Memory B cell (primary cell): ENCODE measurements around the gene ADCY2.

Source experiments
- ATAC-seq: fragments of 150-1000 bp; cut with Tn5 transposase; 2 replicates; pipeline ENCODE4 v1.10.0; 2021; ENCODE audit warnings: low read depth, mild to moderate bottlenecking, moderate library complexity
- DNase-seq, 2 donors: peaks; one replicate each; pipeline ENCODE4 v3.0.0; 2022; ENCODE audit warnings: low spot score in 2 of 2
- H3K27ac Mint-ChIP-seq: one replicate; pipeline ENCODE4 v1.8.0; 2022; ENCODE audit warnings: mild to moderate bottlenecking, moderate library complexity, mixed read lengths
- H3K27me3 Mint-ChIP-seq: one replicate; pipeline ENCODE4 v1.8.0; 2022; ENCODE audit warnings: mixed read lengths
- H3K36me3 Mint-ChIP-seq: one replicate; pipeline ENCODE4 v1.8.0; 2022; ENCODE audit warnings: mild to moderate bottlenecking, mixed read lengths
- H3K4me1 Mint-ChIP-seq: one replicate; pipeline ENCODE4 v1.8.0; 2022; ENCODE audit warnings: mixed read lengths
- H3K4me3 Mint-ChIP-seq: one replicate; pipeline ENCODE4 v1.8.0; 2022; ENCODE audit warnings: mild to moderate bottlenecking, moderate library complexity, mixed read lengths
- H3K9me3 Mint-ChIP-seq: one replicate; pipeline ENCODE4 v1.8.0; 2022; ENCODE audit warnings: mixed read lengths

Gene ADCY2

DNA sequence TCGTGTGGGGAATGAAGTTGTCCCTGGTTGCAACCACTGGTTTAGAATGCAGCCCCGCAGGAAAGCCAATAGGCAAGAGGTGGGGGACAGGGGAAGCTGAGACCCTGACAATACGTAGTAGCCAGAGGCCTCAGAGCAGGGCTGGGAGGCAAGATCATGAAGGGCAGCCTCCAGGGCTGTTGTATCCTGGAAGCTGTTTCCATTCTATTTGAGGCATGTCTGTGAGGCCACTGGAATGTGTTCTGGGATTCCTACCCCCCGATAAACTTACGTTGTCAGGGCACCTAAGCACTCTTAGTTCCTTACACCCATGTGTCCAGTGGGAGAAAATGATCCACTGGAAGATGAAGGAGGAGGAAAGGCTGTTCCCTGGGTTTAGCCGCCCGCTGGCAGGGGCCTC lies 277.7 kb downstream of the ADCY2 start:
- Mint-ChIP-seq H3K36me3 (no peaks in the 10 kb centered on the region), H3K27ac (no peak overlapping the region), H3K4me3 (no peak overlapping the region), H3K27me3 (no peaks in the 10 kb centered on the region), H3K9me3 (peaks cover 2% of the 10 kb centered on the region), H3K4me1 (no peaks in the 10 kb centered on the region)
- no peak for DNase-seq
- no peak for ATAC-seq

DNA sequence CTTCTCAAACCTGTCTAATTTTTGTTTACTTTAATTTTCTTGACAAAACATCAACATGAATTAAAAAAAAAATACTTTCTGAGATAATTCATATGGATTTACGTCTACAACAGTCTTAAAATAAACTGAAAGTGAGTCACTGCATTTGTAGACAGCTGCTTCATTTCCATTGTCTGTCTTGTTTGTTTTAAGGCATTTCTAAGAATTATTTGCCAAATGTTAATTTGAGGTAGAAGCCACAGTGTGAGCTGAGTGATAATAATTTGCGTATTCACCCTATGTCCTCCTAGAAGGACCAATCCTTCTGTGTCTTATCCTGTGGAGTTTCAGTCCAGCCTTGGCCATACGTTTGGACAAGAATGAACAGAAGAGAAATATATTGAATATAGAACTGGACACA lies 280.5 kb downstream of the ADCY2 start:
- DNase-seq (no peak), ATAC-seq (no peak)
- H3K36me3 Mint-ChIP-seq: no peaks in the 10 kb centered on the region
- H3K27ac Mint-ChIP-seq: no peak overlapping the region
- H3K4me1 Mint-ChIP-seq: no peaks in the 10 kb centered on the region
- no peak overlapping the region for H3K4me3 Mint-ChIP-seq
- no peaks in the 10 kb centered on the region for H3K9me3 Mint-ChIP-seq
- H3K27me3 Mint-ChIP-seq: no peaks in the 10 kb centered on the region

DNA sequence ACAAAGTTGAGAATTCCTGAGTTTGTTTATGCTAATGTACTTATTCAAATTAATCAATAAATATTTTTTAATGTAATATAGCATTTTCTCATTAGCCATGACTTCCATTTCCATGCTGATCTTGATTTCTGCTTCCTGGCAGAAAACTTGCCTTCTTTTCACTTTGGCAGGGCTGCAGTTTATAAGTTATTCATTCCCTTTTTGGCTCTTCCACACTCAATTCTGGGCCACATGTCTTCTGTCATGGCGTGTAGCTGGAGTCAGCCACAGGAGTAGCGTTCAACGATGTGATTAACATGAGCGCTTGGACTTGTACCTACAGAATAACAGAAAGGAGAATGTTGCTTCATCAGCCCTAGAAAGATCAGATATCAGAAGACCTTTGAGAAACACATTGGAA lies 282.1 kb downstream of the ADCY2 start:
- Mint-ChIP-seq H3K27me3 (no peaks in the 10 kb centered on the region), H3K27ac (no peak overlapping the region), H3K36me3 (no peaks in the 10 kb centered on the region), H3K9me3 (no peaks in the 10 kb centered on the region), H3K4me1 (no peaks in the 10 kb centered on the region), H3K4me3 (no peak overlapping the region)
- ATAC-seq: no peak
- no peak for DNase-seq

DNA sequence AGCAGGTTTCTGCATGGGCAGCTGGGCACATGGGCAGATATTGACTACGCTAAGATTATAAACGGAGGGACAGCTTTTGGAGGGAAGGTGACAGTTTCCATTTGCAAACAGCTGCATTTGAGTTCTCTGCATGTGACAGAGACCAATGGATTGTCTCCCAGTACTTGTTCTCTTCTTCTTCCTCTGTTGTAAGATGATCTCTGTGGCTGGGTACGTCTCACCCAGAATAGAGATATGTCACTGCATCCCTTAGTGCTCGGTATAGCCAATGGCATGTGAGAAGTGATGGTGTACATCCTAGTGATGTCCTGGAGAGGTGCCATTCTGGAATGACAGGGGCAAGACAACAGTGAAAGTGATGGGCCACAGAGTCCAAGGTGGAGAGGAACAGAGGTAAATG lies 283.7 kb downstream of the ADCY2 start:
- Mint-ChIP-seq H3K27ac (no peak overlapping the region), H3K4me1 (no peaks in the 10 kb centered on the region), H3K36me3 (no peaks in the 10 kb centered on the region), H3K9me3 (no peaks in the 10 kb centered on the region), H3K27me3 (no peaks in the 10 kb centered on the region), H3K4me3 (no peak overlapping the region)
- no peak for ATAC-seq
- no peak for DNase-seq

DNA sequence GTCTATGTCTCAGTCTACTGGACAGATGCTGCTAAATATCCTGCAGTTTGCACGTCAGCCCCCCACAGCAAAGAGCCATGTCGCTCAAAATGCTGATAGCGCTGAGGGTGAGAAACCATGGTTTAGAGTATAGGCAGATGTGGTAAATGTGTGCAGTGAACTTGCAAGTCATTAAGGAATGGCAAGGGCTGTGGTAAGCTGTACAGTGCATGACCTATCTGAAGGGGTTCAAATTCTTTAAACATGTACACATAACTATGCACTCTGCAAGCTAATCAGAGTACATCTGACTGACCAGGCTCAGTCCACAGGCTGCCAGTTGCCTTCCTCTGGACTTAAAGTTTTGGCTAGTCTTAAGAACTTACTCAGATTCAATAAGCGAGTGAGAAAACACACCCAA lies 284.3 kb downstream of the ADCY2 start:
- H3K27ac Mint-ChIP-seq: no peak overlapping the region
- H3K4me1 Mint-ChIP-seq: no peaks in the 10 kb centered on the region
- H3K36me3 Mint-ChIP-seq: no peaks in the 10 kb centered on the region
- no peaks in the 10 kb centered on the region for H3K27me3 Mint-ChIP-seq
- DNase-seq (no peak), ATAC-seq (no peak)
- H3K9me3 Mint-ChIP-seq: no peaks in the 10 kb centered on the region
- no peak overlapping the region for H3K4me3 Mint-ChIP-seq

DNA sequence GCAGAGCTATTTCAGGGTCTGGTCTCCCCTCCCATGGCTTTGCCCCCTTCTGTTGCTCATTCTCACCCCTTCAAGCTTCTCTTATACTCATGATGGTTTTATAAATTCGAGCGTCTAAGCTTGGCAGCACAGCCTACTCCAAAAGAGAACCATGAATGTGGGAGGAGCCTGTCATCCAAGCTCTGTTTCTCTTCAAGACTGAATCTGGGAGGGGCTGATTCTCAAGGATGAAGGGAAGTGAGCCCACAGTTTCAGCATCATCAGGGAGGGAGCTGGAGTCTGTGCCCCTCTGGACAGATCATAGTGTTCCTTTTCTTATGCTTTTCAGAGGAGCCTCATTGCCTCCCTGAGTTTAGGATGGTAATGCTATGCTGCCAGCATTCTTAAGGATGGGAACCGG lies 286.4 kb downstream of the ADCY2 start:
- H3K27ac Mint-ChIP-seq: no peak overlapping the region
- no peaks in the 10 kb centered on the region for H3K9me3 Mint-ChIP-seq
- H3K4me3 Mint-ChIP-seq: no peak overlapping the region
- no peak for ATAC-seq
- no peaks in the 10 kb centered on the region for H3K27me3 Mint-ChIP-seq
- no peak for DNase-seq
- H3K4me1 Mint-ChIP-seq: no peaks in the 10 kb centered on the region
- H3K36me3 Mint-ChIP-seq: no peaks in the 10 kb centered on the region

DNA sequence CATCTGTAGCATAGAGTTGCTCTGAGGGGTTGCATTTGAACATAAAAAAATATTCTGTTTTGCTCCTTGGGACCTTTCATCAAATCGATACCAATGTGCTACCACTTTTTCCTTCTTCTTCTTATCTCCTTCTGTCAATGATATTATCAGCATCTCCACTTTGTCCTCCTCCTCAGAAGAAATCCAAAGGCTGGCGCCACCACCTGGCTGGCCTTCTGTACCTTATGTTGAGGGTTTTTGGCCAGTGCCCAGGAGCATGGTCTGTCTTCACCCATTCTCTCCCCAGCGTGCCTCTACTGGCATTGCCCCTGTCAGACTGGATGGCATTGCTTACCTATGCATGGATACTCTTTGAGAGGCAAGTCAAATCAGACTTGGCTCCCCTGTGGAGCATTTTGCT lies 287.8 kb downstream of the ADCY2 start:
- Mint-ChIP-seq H3K4me1 (no peaks in the 10 kb centered on the region), H3K4me3 (no peak overlapping the region), H3K27me3 (no peaks in the 10 kb centered on the region), H3K9me3 (no peaks in the 10 kb centered on the region), H3K36me3 (no peaks in the 10 kb centered on the region), H3K27ac (no peak overlapping the region)
- DNase-seq (no peak), ATAC-seq (no peak)

DNA sequence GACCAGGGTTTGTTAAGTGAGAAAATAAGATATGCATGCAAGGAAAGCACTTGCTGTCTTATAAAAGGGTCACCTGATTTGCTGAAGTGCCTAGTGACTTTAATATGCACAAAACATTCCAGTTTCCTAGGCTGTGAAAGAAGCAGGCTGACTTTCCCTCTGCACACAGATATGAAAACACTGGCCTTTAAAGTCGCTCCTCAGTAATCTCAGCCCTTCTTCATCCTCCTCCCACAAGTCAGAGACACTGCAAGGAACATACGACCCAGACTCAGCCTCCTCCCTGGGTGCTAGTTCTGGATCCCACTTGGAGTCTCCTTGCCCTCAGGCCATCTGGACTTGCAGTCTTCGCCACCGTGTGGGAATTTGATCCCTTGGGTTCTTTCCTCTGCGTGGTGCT lies 288.9 kb downstream of the ADCY2 start:
- H3K4me1 Mint-ChIP-seq: no peaks in the 10 kb centered on the region
- no peaks in the 10 kb centered on the region for H3K36me3 Mint-ChIP-seq
- no peaks in the 10 kb centered on the region for H3K9me3 Mint-ChIP-seq
- H3K4me3 Mint-ChIP-seq: no peak overlapping the region
- no peak overlapping the region for H3K27ac Mint-ChIP-seq
- DNase-seq: no peak
- no peaks in the 10 kb centered on the region for H3K27me3 Mint-ChIP-seq
- no peak for ATAC-seq

DNA sequence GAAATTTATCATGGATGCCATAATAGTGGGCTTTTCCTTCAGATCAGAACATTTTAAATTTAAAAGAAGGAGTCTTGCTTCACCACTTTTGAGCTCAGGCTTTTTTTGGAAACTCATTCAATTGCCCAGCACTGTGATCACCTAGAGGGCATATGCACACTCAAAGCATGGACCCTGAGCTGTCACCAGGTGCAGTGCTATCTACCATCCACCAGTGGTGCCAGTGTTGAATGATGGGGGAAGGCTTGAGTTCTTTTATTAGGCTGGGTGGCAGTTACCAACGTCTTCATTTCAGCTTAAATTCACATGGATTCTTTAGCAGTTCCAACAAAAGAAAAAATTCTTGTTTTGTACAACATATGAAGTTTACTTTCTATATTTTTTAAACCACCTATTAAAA lies 290.9 kb downstream of the ADCY2 start:
- ATAC-seq (no peak), DNase-seq (no peak)
- H3K36me3 Mint-ChIP-seq: no peaks in the 10 kb centered on the region
- no peaks in the 10 kb centered on the region for H3K4me1 Mint-ChIP-seq
- no peaks in the 10 kb centered on the region for H3K27me3 Mint-ChIP-seq
- H3K9me3 Mint-ChIP-seq: no peaks in the 10 kb centered on the region
- no peak overlapping the region for H3K4me3 Mint-ChIP-seq
- H3K27ac Mint-ChIP-seq: no peak overlapping the region

DNA sequence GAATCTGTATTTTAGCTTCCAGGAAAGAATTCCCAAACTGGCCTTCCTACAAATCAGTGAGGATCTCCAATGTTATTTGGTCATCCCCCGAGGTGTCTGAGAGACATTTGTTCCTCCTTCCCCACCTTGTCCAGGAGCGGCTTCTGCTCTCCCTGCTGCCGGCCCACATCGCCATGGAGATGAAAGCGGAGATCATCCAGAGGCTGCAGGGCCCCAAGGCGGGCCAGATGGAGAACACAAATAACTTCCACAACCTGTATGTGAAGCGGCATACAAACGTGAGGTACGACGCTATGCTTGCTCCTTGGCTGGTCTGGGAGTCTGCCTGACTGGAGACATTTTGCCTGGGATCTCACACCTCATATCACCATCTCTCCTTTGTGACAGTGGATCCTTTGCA lies 294.6 kb downstream of the ADCY2 start:
- no peaks in the 10 kb centered on the region for H3K4me1 Mint-ChIP-seq
- H3K27me3 Mint-ChIP-seq: no peaks in the 10 kb centered on the region
- H3K9me3 Mint-ChIP-seq: no peaks in the 10 kb centered on the region
- no peak for DNase-seq
- no peaks in the 10 kb centered on the region for H3K36me3 Mint-ChIP-seq
- H3K4me3 Mint-ChIP-seq: no peak overlapping the region
- H3K27ac Mint-ChIP-seq: no peak overlapping the region
- no peak for ATAC-seq

DNA sequence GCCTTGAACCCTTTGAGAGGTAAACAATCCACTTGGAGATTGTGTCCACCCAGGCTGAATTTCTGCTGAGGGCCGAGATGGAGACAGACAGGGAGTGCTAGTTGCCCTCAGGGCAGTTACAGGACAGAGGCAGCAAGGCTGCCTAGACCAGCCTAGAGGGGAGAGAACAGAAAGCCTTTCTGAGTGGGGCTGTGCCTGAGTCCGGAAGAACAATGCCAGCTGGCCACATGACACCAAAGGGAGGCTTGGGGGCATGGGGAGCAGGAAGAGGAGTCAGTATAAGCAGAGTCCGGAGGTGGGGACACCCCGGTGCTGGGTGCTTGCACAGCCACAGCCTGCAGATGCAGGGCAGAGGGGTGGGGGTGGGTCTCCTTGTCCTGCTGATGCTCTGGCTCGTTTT lies 309.3 kb downstream of the ADCY2 start:
- ATAC-seq: no peak
- no peak overlapping the region for H3K27ac Mint-ChIP-seq
- no peak for DNase-seq
- H3K36me3 Mint-ChIP-seq: no peaks in the 10 kb centered on the region
- no peaks in the 10 kb centered on the region for H3K9me3 Mint-ChIP-seq
- H3K27me3 Mint-ChIP-seq: no peaks in the 10 kb centered on the region
- no peaks in the 10 kb centered on the region for H3K4me1 Mint-ChIP-seq
- H3K4me3 Mint-ChIP-seq: no peak overlapping the region

DNA sequence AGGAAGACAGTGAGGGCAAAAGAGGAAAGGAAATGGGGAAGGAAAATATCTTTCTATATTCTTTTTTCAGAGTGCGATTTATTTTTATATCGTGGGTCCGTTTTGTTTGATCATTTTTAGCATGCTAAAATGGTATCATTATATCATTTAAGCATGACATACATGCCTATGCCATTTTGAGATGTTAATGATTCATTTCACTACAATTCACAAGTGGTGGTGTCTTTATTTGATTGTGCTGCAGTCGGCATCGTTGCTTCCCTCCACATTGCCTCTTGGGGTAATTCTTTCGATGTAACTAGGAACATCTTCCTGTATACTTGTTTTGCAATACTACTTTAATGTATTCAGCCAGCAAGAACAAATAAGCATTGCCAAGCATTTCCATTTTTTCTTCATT lies 309.8 kb downstream of the ADCY2 start:
- Mint-ChIP-seq H3K4me1 (no peaks in the 10 kb centered on the region), H3K27me3 (no peaks in the 10 kb centered on the region), H3K9me3 (no peaks in the 10 kb centered on the region), H3K36me3 (no peaks in the 10 kb centered on the region), H3K27ac (no peak overlapping the region), H3K4me3 (no peak overlapping the region)
- DNase-seq: no peak
- no peak for ATAC-seq

DNA sequence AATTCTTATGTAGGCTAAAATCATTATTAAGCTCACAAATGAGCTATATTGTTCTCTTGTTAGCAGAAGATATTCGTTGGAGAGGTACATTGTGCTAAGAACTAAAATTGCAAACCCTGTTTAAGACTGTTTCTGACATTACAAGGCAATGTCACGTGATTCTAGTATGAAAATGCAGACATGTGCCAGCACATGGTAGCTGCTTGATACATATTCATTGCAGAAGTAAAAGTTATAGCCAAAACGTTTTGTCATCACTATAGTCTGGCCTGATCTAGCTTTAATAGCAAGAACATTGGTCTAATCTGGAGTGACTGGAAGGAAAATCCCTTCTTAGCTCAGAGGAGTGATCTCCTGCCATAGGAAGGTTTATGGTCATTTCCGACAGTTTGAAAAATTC lies 310.3 kb downstream of the ADCY2 start:
- ATAC-seq: no peak
- H3K4me1 Mint-ChIP-seq: no peaks in the 10 kb centered on the region

DNA sequence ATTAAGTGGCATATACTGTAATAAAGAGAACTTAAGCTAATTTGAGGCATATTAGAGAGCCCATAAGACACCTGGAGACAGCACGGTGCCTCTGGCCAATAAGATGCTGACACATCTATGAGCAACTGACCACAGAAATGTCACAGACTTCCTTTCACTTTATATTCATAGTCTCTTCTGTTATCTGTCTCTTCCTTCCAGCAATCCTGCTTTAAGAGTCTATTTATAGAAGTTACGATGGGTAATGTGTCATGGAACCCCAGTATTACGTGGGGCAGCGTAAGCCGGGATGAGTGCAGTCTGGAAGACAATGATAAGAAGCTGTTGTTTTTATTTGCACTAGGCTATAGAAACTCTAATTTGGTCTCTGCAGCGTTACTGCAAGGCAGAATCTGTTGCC lies 318.2 kb downstream of the ADCY2 start:
- no peak overlapping the region for H3K4me3 Mint-ChIP-seq
- H3K36me3 Mint-ChIP-seq: no peaks in the 10 kb centered on the region
- H3K27ac Mint-ChIP-seq: no peak overlapping the region
- H3K27me3 Mint-ChIP-seq: no peaks in the 10 kb centered on the region
- no peak for DNase-seq
- ATAC-seq: no peak
- H3K4me1 Mint-ChIP-seq: no peaks in the 10 kb centered on the region
- no peaks in the 10 kb centered on the region for H3K9me3 Mint-ChIP-seq

More for the DNA sequence above, 310.3 kb downstream of the ADCY2 start:
- Mint-ChIP-seq H3K27me3 (no peaks in the 10 kb centered on the region), H3K36me3 (no peaks in the 10 kb centered on the region), H3K4me3 (no peak overlapping the region), H3K27ac (no peak overlapping the region), H3K9me3 (no peaks in the 10 kb centered on the region)
- DNase-seq: no peak

DNA sequence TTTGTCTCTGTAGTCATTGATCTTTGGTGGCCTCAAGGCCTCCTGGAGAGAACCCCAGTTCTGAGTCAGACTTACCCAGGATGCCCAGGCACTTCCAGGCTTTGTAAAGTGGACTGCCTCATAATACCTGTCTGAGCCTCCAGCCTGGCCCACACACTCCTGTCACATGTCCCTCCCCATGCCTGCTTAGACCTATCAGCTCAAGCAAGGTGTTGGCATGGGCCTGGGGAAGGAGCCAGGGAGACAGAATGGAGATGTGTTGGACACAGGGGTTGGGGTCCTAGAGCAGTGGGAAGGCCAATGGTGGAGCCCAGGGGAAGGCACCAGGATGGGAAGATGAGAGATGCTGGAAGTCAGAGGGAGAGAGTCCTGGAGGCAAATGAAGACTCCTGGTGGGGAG lies 318.8 kb downstream of the ADCY2 start:
- Mint-ChIP-seq H3K36me3 (no peaks in the 10 kb centered on the region), H3K27ac (no peak overlapping the region), H3K27me3 (no peaks in the 10 kb centered on the region), H3K9me3 (no peaks in the 10 kb centered on the region), H3K4me1 (no peaks in the 10 kb centered on the region), H3K4me3 (no peak overlapping the region)
- ATAC-seq (no peak), DNase-seq (no peak)

DNA sequence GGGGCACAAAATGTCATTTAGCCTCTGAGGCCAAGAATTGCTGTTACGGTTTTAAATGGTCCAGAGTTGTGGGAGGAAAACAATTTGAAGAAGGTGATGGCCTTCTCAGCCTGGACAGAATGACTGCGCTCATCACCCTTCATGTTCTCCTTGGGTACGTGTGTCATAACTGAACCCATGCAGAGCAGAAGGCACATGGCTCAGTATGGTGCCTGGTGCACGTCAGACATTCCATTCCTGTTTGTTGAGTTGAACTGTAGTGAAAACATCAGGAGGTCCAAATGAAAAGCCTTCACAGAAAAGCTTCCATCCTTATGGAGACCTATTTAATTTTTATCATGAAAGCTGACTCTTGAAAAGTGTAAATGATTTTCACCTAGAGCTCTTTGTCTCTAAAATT lies 321.8 kb downstream of the ADCY2 start:
- Mint-ChIP-seq H3K27me3 (no peaks in the 10 kb centered on the region), H3K4me1 (no peaks in the 10 kb centered on the region), H3K27ac (no peak overlapping the region), H3K9me3 (no peaks in the 10 kb centered on the region), H3K36me3 (no peaks in the 10 kb centered on the region), H3K4me3 (no peak overlapping the region)
- no peak for ATAC-seq
- DNase-seq: no peak
